ENCODE results near the gene RTTN.
"Not testable (repeated sequence)": the region's sequence is repeated elsewhere in the genome, so short reads cannot be mapped to it uniquely, and the experiment has no call there.

The RTTN gene

DNA sequence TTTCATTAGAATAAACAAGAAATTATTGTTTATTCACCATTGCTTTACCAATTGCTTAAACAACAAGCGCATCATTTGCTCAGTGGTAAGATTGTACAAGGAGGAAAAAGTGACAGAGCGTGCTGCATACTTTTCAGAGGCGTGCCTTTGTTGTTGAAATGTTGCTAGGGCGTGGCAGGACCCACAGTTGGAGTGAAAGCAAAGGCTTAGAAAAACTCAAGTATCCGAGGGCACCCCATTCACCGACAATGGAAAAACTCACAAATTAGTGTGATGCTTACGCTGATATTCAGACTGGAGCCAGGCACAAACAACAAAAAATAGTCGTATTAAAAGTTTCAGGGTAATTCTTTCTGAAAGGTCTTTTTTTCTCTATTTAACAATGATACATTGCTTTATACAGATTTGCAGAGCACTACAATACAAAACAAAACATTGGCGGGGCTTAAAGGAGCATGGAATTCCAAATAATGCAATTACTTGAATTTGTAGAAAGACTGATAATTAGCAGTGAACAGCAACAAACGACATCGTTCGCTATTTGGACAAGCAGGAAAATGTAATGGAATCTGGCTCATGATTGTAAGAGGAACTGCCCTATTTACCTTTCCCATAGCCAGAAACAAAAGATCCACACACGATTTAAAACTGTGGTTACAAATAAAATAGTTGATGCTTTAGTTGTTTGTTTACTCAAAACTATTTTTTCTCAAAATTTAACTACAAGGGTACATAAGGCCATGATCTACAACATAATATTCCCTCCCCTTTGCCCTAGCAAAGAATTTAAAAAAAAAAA is 37.8 kb upstream of the RTTN start:
- no peak overlapping the region for H3K27ac ChIP-seq
- TF ChIP-seq, protein P1, sequence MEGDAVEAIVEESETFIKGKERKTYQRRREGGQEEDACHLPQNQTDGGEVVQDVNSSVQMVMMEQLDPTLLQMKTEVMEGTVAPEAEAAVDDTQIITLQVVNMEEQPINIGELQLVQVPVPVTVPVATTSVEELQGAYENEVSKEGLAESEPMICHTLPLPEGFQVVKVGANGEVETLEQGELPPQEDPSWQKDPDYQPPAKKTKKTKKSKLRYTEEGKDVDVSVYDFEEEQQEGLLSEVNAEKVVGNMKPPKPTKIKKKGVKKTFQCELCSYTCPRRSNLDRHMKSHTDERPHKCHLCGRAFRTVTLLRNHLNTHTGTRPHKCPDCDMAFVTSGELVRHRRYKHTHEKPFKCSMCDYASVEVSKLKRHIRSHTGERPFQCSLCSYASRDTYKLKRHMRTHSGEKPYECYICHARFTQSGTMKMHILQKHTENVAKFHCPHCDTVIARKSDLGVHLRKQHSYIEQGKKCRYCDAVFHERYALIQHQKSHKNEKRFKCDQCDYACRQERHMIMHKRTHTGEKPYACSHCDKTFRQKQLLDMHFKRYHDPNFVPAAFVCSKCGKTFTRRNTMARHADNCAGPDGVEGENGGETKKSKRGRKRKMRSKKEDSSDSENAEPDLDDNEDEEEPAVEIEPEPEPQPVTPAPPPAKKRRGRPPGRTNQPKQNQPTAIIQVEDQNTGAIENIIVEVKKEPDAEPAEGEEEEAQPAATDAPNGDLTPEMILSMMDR (IDR thresholded peaks at IDR 0.05): no peak

DNA sequence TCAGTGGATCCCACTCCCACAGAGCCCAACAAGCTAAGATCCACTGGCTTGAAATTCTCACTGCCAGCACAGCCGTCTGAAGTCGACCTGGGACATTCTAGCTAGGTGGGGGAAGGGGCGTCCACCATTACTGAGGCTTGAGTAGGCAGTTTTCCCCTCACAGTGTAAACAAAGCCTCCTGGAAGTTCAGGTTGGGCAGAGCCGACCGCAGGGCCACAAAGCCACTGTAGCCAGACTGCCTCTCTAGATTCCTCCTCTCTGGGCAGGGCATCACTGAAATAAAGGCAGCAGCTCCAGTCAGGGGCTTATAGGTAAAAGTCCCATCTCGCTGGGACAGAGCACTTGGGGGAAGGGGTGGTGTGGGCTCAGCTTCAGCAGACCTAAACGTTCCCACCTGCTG is 31.4 kb upstream of the RTTN start:
- H3K4me3 ChIP-seq (ENCODE audit: low read depth in 1 of 2, low read length in 1 of 2); H3K4me1 ChIP-seq (ENCODE audit: control insufficient read depth in 1 of 2, insufficient read depth in 1 of 2, low read depth in 1 of 2, low read length in 1 of 2); H3K27me3 ChIP-seq; H3K27ac ChIP-seq; H3K36me3 ChIP-seq; H3K9me3 ChIP-seq: not testable (repeated sequence)

More for the DNA sequence above, 37.8 kb upstream of the RTTN start:
- Histone ChIP-seq H3K9me3 (no peaks in the 10 kb centered on the region), H3K27me3 (no peaks in the 10 kb centered on the region), H3K4me3 (ENCODE audit: low read depth in 1 of 2, low read length in 1 of 2) (no peak overlapping the region), H3K4me1 (ENCODE audit: control insufficient read depth in 1 of 2, insufficient read depth in 1 of 2, low read depth in 1 of 2, low read length in 1 of 2) (no peaks in the 10 kb centered on the region), H3K36me3 (no peaks in the 10 kb centered on the region)

DNA sequence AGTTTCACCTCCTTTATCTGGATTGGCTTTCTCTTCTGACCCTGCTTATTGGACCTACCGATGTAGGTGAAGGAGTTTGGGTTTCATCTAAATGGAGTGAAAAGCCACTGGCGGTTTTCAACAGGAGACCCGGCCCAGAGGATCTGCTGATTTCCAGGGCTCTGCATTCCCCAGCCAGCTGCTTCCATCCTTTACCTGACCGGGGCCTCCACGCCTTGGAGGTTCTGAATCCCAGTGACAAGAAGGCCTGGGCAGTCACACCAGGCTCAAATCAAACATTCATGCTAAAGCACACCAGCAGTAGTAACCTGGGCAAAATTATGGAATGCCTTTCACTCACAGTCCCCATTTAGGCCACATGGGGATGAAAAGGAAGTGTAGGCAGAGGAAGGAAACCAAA is 30.0 kb upstream of the RTTN start:
- Histone ChIP-seq H3K36me3 (no peaks in the 10 kb centered on the region), H3K4me1 (ENCODE audit: control insufficient read depth in 1 of 2, insufficient read depth in 1 of 2, low read depth in 1 of 2, low read length in 1 of 2) (no peaks in the 10 kb centered on the region), H3K4me3 (ENCODE audit: low read depth in 1 of 2, low read length in 1 of 2) (no peak overlapping the region), H3K27me3 (no peaks in the 10 kb centered on the region), H3K9me3 (no peaks in the 10 kb centered on the region), H3K27ac (no peak overlapping the region)
- TF ChIP-seq, protein P1 (IDR thresholded peaks at IDR 0.05): no peak

DNA sequence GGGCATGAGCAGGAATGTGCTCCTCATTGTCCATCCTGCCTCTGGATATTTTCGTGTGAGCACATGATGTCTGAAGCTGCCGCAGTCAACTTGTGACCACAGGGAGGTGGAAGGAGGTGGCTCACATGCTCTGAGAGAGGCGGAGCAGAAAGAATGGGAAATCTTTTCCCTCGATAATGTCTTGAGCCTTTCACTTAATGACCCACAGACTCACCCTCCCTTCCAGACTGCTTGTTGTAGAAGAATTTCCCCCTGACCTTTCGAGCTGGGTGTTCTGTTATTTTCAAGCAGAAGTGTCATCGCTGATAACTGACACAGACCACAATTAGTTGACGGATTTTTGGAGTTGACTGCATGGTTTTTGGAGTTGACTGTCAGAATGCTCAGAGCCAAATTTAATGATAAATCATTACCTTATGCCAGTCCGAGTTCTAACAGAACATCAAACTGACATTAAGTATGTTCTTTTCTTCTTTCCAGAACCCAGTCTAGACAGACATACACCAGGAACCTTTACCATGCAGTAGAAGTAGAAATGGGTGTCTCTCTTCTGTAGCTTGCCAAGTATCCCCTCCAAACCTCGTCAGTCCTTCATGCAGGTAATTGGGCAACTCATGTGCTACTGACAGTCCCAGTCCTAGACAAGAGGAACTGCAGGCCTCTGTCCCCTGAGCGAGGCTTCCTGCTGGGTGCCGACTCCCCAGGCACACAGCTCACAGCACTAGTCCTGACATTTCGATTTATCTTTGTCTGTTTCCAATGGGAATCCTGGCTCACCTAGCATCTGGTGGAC is 29.4 kb upstream of the RTTN start:
- no peaks in the 10 kb centered on the region for H3K9me3 ChIP-seq
- no peak overlapping the region for H3K27ac ChIP-seq
- TF ChIP-seq, protein P1 (IDR thresholded peaks at IDR 0.05): no peak
- H3K4me1 ChIP-seq (ENCODE audit: control insufficient read depth in 1 of 2, insufficient read depth in 1 of 2, low read depth in 1 of 2, low read length in 1 of 2): no peaks in the 10 kb centered on the region
- no peaks in the 10 kb centered on the region for H3K27me3 ChIP-seq
- no peak overlapping the region for H3K4me3 ChIP-seq (ENCODE audit: low read depth in 1 of 2, low read length in 1 of 2)
- no peaks in the 10 kb centered on the region for H3K36me3 ChIP-seq

DNA sequence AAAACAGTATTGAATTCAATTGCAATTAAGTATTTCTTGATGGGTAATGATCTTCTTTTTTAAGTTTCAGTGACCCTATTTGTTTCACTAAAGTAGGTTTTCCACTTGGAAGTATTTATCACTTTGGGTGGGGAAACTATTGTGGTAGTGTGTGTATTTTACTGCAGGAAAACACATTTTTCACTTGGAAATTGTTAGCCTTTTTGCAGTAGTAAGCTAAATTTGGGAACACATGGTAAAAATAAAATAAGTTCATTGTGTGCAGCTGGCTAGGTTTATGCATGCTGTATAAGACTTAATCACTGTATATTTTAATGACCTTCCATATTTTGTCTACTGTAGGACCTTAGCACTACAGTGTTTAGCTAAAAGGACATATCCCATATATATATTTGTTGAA is 28.5 kb upstream of the RTTN start:
- no peak overlapping the region for H3K4me3 ChIP-seq (ENCODE audit: low read depth in 1 of 2, low read length in 1 of 2)
- TF ChIP-seq, protein P1 (IDR thresholded peaks at IDR 0.05): no peak
- no peaks in the 10 kb centered on the region for H3K4me1 ChIP-seq (ENCODE audit: control insufficient read depth in 1 of 2, insufficient read depth in 1 of 2, low read depth in 1 of 2, low read length in 1 of 2)
- no peak overlapping the region for H3K27ac ChIP-seq
- no peaks in the 10 kb centered on the region for H3K36me3 ChIP-seq
- H3K27me3 ChIP-seq: no peaks in the 10 kb centered on the region
- H3K9me3 ChIP-seq: no peaks in the 10 kb centered on the region

DNA sequence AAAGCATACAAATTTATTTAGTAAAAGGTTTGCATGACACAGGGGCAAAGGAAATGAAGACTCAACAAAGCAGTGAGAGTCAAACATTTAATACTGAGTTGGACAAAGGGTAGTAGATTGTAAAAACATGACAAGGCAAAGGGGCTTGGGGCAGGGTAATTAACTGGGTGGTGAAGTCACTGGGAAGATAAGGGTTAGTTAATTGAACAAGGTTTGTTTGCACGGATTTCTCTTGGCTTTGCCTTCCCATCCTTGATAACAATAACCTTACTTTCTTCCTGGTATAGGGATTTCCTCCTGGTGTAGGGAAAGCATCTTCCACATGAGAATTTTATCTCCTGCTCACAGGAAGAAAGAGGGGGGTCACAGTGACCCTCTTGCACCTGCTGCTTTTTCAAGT is 26.8 kb upstream of the RTTN start:
- Histone ChIP-seq H3K27me3 (no peaks in the 10 kb centered on the region), H3K4me1 (ENCODE audit: control insufficient read depth in 1 of 2, insufficient read depth in 1 of 2, low read depth in 1 of 2, low read length in 1 of 2) (no peaks in the 10 kb centered on the region), H3K36me3 (no peaks in the 10 kb centered on the region), H3K27ac (no peak overlapping the region), H3K4me3 (ENCODE audit: low read depth in 1 of 2, low read length in 1 of 2) (no peak overlapping the region), H3K9me3 (peaks cover 4% of the 10 kb centered on the region)
- TF ChIP-seq, protein P1 (IDR thresholded peaks at IDR 0.05): no peak

All from neutrophil (primary cell).